Esophagus squamous epithelium (tissue), 4 donors: ENCODE measurements around the gene CEND1.

ENCODE experiments used
- POLR2A ChIP-seq, 4 donors: fragments of 450-650 bp; IDR thresholded peaks; one replicate each; pipeline ENCODE4 v1.6.1; 2017; ENCODE audit warnings: antibody characterized with exemption in 4 of 4, mild to moderate bottlenecking in 4 of 4, moderate library complexity in 3 of 4
- TF ChIP-seq, protein P1 (sequence below), 6 experiments: fragments of 450-650 bp in 4 of 6; fragments of 200-600 bp in 2 of 6; sonication (generic) in 2 of 6; IDR thresholded peaks; one replicate each; pipeline ENCODE4 v1.5.1; 2016 to 2019; ENCODE audit warnings: antibody characterized with exemption in 6 of 6, mild to moderate bottlenecking in 4 of 6, moderate library complexity in 4 of 6

DNA sequence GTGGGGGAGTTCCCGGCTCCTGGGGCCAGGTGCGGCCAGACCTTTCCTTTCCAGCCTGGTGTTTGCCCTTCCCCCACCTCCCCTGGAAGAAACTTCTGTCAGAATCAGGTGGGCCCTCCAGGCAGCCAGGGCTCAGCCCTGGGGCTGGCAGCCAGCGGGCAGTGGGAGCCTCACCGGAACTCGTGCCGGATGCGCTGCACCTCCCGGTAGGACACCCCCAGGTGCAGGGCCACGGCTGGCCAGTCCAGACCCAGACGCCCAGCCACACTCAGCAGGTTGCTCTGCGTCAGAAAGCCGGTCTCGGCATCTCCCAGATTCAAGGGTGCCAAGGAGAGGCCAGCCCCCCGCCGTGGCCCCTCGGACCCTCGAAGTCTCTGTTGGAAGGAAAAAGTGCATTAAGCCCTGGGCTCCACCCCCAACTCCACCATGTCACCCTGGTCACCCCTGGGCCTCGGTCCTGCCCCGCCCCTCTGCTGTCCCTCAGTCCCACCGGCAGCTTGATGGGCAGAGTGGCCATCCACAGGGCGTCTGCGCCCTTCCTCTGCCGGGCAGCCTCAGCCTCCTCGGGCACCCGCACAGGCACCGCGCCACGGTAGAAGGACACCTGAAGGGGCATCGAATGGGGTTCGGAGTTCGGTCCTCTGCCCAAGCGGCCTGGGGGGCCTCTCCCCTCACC lies 9.9 kb upstream of the CEND1 start:
- TF ChIP-seq, protein P1, sequence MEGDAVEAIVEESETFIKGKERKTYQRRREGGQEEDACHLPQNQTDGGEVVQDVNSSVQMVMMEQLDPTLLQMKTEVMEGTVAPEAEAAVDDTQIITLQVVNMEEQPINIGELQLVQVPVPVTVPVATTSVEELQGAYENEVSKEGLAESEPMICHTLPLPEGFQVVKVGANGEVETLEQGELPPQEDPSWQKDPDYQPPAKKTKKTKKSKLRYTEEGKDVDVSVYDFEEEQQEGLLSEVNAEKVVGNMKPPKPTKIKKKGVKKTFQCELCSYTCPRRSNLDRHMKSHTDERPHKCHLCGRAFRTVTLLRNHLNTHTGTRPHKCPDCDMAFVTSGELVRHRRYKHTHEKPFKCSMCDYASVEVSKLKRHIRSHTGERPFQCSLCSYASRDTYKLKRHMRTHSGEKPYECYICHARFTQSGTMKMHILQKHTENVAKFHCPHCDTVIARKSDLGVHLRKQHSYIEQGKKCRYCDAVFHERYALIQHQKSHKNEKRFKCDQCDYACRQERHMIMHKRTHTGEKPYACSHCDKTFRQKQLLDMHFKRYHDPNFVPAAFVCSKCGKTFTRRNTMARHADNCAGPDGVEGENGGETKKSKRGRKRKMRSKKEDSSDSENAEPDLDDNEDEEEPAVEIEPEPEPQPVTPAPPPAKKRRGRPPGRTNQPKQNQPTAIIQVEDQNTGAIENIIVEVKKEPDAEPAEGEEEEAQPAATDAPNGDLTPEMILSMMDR (IDR thresholded peaks at IDR 0.05), result no peak
- no peak for TF ChIP-seq POLR2A (IDR thresholded peaks at IDR 0.05)
